ENCODE results near the gene OR9A2.
"Not testable (repeated sequence)": the region's sequence is repeated elsewhere in the genome, so short reads cannot be mapped to it uniquely, and the experiment has no call there.

The OR9A2 gene

DNA sequence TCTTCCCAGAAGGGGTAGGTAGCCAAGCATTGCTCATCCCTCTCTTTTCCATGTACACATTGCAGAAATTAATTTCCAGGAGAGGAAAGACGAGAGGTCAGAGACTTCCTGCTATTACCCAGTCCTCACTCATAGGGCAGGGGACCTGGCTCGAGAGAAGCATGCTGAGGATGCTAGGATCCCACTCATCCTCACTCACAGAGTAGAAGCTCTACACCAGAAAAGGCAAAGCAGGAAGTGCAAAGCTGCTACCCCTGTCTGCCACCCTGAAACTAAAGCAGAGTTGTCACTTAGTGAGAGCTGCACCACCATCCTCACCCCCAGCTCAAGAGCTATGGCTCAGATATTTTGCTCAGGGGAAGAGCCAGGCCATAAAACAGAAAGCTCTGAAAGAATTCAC is 9.9 kb downstream of the OR9A2 start:
- DNase-seq = no peak

DNA sequence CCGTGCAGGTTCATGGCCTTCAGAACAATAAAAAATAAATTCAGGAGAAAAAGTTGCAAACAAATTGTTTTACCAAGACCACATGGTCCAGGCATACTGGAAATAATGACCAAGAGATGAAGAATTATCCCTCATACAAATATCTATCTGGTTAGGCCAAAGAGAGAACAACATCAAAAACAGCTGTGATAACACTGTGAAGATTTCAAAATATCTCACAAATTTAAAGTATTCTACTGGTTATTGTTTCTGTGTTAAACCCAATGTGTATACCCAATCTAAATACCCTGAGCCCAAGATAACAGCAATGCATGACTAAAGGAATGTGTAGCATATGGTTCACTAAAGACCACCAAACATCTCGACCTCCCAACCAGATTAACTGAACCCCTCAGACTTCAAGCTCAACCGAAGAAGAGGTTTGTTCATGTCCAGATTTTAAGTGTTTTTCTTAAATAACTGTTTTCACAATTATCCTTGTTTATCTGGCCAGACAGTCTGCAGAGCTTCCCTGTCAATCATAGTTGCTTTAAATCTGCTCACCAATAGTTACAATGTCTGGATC is 10.9 kb downstream of the OR9A2 start:
- DNase-seq = no peak

DNA sequence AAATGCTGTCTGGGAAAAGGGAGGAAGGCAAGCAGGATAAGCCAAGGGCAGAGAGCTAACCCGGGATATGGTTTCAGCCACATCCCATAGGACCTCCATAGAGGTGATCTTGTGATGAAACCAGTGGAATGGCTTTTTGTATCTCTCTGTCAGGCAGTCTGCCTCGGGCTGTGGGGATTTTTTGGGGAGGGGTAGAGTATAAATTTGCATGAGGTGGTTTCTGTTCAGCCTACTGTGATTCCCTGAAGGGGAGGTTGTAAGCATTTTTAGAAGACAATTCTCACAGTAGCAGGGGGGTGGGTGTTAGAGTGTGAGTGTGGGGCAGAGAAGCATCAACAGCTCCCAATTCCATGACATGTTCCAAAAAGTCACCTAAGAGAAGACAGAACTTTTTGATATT is 11.8 kb downstream of the OR9A2 start:
- DNase-seq = no peak

DNA sequence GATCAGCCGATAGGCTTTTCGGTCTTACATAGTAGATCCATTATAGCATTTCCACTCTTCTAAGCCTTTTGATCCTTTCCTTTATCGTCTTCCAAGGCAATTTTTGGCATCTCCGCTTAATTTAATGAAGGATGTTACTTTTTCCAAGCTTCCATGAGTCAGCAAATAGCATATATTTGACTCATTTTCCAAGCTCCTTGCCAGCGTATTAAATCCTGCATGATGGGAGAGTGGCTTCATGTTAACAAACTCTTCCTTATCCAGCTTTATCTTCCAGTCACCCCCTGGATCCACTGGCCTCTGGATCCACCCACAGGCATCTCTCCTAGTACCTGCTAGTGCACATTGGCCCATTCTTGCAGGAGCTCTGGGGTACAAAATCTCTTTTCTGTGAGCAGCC is 13.0 kb downstream of the OR9A2 start:
- DNase-seq = no peak

DNA sequence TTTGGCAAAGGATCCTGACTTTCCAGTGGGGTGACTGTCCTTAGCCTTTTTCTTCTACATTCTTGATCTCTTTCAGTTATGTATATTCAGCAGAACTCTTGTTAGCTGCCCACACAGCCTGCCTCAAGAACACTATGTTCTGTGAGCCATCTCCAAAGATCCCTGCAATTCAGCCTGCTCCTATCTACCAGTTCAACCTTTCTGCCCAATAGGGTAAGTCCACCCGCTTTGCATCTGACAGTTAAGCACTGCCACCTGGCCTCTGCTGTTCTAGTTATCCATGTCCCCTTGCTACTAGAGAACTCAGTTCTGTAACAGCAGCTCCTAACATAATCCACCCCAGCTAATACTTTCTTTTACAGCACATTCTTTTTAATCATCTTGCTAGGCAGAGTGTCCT is 13.5 kb downstream of the OR9A2 start:
- no peak for DNase-seq

DNA sequence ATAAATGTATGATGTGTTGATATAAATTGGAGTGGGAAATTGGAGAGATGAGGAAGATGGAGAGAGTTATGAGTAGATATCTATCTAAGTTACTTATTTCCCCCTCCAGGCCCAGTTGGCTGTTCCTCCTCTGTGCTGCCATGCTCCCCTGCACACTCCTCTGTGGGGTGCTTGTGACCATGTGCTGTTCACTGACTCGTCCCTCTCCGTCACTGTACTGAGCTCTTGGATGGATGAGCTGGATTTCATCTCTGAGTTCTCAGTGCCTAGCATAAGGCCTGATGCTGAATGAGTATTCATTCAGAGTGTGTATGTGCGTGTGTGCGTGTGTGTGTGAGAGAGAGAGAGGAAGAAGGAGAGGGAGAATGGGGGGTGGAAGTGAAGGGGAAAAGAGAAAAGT is 14.5 kb downstream of the OR9A2 start:
- DNase-seq = no peak

DNA sequence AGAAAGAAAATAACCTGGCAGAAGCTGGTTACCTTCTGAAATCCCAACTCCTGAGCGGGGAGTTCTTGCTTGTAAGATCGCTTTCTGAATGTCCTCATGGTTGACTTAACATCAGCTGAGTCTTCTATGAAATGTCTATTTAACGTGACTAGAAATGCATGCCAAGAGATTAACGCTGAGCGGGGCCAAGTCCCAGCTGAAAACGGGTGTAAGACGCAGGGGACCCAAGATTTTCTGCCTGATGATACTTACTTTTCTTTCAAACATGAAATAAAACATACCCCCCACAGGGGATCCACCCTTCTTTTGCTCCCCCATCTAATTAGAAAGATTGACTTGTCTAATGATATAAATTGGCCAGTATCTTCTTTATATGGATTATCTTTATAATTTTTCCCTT is 14.9 kb downstream of the OR9A2 start:
- no peak for DNase-seq

DNA sequence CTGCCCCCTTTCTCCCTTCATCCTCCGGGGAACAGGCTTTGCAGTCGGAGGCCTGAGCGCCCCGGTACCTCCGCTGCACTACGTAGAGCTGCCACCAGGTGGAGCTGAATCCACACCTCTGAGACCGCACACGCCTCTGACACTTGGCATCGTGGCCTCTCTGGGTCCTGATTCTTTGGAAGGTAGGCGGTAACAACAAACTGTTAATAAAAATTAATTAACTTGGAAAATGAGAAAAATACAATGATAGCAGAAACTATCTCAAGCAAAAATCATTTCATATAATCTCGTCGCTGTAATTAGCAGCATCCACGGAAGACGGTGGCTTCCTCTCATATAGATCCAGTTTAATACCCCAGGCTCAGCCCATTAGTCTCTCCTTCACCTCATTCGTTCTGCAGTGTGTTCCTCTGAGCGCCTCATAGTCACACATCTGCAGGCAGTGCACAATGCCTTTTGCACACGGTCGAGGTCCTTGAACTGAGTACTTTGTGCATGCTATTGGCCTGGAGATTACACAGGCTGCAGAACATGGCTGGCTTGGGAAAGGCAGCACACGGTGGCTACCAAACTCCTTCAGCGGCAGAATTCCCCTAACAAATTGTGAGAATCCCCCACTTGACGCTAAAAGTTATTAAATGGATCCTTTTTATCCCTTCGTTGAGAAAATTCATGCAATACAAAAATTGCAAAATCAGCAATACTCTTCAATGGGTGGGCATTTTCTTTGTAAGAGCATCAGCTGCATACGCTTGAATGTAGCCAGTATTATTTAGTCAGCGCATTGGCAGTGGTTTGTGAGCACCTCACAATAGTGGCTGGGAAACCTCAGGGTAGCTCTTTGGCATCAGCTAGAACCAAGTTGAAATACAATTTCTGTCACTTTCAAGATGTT is 18.7 kb downstream of the OR9A2 start:
- DNase-seq = peak; percentile 22 to 58

DNA sequence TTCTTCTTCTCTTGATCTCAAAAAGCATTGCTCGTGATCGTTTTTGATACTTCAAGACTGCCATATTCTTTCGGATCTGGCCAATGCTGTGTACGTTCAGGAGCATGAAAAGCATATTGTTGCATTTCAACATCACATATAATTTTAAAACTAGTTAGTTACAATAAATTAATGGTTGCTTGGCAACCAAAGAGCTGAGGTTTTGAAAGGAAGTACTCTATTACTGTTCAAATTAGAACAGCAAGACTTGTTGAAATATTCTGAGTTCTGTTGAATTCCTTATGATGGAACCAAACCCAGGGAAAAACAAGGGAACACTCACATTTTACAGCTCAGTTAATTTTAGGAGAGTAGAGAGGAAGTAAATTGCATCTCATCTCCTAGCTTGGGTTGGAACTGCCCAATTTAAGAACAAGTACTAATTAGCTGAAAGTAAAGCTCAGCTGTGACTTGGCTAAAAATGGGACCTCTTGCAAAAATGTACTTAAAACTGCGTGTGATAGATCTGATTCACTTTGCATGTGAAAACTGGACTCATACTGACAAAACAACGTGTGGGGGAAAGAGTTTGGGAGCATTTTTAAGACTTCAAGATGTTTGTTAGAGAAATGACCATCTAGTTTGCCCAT is 21.2 kb downstream of the OR9A2 start:
- no peak for DNase-seq

DNA sequence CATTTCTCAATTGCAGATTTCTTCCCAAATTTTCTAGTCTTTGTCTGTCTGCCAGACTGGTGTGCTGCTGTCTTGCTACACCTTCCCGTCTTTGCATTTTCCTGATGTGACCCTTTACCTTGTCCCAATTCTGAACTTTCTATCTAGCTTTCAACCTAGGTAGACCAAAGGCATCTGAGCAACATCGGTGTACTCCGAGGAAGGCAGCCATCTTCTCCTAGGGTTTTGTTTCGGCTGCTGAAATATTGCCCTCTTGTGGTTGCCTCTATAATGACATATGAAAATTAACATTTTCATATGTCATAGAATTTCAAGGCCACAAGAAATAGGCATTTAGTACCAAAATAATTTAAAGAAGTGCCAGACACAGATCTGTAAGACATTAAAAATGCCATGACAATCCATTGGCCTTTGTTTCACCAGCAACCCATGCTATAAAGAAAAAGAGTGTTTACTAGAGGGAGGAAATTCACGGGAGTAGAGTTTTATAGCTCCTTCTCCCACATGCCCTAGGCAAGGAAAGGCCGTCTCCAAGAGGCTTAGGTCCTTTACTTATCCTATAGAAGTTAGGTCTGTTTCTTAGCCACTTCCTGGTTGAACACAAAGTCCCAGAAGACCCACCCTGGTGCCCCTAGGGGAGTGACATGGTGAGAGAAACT is 23.4 kb downstream of the OR9A2 start:
- no peak for DNase-seq

DNA sequence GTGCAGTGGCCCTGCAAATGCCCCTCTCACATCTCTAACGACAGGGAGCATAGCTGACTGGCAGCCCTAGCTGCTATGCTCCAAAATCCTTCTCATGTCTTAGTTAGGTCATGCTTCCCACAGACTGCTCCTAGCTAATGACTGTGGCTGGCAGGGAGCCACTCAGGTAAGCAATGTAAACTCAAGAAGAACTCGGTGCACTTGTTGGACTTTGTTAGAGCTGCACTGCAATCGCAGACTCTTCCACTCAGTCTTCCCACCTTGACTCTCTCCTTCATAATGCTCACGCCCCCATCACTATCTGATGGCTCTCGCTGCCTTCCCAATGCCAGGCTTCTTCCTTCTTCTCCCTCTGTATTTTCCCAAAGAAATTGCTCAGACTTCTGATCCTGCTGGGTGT is 24.0 kb downstream of the OR9A2 start:
- no peak for DNase-seq

DNA sequence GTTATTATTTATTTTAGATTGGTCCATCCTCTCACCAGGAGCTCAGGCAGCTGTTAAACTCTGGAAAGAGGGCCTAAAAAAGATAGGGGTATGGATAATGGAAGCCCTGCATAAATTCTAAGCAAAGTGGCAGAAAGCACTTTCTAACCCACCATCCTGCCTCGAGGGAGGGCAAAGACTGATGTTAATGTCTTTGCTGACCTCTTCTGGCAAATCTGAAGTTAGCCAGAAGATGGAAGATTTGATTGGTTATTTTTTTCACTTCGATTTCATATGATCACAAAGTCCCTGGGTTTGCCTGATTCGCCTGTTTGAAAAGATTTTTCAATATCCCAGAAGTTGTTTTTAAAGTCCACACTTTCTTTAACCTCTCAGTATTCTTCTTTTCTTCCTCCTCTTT is 24.8 kb downstream of the OR9A2 start:
- no peak for DNase-seq

DNA sequence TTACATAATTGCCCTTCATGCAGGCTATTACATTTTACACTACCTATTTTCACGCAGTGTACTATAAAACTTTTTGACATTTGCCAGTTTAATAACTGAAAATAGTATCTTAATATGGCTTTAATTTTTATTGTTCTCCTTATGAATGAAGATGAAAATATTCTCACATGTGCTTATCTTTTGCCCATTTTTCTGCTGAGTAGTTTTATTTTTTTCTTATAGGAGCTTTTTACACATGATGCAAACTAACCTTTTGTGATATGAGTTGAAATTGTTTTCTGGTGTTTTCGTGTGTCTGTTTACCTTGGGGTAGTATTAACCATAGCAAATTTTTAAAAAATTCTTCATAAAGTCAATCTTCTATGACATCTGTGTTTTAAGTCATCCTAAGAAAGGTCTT is 26.3 kb downstream of the OR9A2 start:
- DNase-seq = no peak

DNA sequence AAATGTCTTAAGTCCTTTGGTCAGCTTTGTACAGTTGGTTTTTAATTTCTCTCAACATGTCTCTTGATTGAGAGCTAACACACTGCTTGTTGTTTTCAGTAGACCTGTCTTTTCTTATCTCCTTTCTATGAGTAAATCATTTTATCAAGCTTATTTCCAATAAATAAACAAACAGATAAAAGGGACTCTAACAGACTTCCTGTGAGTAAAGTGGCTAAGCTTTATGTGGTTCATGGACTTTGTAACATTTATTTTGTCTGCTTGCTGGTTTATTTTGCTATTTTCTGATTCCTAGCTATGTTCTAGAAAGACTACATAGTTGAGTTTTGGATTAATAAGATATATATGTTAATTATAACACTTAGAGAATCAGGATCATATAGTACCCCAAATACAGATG is 27.1 kb downstream of the OR9A2 start:
- DNase-seq = no peak

DNA sequence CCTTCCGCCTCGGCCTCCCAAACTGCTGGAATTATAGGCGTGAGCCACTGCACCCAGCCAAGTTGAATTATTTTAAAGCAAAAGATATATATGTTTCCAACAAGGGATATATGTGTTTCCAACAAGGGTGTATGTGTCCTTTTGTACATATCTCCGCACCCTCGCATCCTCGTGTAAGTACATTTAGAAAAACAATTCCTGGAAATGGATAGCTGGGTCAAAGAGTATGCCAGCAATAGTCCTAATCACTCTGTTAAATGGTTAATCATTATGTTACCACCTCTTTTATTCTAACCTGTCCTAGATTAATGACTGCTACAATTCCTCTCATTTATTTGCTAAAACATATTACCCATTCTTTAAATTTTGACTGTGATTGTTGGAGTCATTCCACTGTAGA is 28.0 kb downstream of the OR9A2 start:
- DNase-seq = no peak

DNA sequence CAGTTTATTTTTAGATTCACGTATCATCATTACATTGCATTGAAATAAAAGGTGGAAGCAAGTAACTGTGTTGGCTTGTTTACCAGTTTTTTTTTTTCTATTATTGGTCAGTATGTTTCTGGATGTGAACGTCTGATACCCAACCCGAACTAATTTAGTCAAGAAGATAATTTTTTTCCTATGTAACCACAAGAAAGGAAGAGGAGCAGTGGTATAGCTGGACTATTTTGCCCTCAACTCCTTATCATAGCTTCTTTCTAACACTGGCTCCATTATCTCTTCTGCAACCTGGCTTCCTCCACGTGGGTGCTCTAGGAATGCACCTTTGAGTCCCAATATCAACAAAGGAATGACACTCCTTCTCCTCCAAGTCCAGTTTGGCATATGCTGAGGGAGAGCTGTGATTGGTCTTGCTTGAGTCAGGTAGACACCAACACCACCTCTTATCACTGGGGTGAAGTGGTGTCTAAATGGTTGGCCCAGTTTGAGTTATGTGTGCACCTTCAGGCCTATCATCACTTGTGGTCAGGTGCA is 29.4 kb downstream of the OR9A2 start:
- DNase-seq = no peak

DNA sequence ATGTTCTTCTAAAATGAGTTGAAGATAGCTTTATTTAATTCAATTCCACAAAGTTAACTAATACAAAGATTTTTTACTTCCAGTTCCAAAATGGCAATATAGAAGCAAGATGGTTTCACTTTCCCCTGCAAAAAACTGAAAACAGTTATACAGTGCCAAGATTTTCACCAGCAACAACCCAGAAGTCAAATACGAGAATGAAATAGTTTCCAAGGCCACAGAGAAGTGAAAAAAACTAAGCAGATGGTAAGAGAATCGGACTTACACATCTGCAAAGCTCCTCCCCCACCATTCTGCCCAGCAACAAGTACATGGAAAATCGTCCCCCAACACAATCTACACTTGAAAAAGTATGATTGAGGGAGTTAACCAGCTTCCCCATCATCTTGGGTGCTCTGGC is 34.5 kb downstream of the OR9A2 start:
- no peak for DNase-seq

DNA sequence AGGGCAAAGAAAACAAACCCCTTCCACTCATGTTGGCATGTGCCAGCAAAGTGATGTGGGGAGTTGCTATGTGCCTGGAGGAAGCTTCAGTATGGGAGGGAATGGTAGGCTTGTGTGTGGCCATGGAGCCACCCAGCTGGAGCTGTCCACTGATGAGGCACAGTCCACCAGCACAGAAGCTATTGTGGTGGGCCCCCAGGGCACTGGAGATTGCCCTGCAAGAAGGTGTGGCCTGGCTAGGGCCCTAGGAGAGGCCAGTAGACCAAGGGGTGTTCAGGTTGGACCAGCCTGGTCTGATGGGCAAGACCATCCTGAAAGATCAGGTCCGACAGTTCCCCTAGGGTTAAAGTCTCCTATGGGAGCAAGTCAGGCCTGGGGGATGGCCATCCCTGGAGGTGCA is 42.6 kb downstream of the OR9A2 start:
- no peak for DNase-seq

DNA sequence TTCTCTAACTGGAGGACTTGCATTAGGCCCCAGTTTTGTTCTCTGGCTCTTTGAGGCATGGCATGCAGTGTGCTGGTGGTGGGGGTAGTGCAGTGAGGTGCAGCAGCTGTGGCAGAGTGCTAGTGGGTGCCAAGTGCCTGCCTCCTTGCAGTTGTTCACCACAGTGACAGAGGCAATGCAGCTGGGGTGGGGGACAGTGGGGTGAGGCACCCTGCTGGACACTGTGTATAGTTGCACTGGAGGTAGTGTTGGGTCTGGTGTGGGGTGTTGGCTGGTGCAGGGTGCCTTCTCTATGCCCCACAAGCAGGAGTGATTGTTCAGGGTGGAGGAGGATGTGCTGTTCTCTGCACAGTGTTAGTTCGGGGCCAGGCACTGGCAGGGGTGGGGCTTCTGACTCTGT is 43.1 kb downstream of the OR9A2 start:
- DNase-seq = no peak

DNA sequence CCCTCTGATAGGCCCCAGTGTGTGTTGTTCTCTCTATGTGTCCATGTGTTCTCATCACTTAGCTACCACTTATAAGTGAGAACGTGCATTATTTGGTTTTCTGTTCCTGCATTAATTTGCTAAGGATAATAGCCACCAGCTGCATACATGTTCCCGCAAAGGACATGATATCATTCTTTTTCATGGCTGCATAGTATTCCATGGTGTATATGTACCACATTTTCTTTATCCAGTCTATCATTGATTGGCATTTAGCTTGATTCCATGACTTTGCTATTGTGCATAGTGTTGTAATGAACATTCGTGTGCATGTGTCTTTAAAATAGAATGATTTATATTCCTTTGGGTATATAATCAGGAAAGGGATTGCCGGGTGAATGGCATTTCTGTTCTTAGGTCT is 48.5 kb downstream of the OR9A2 start:
- DNase-seq = not testable (repeated sequence)
